ENCODE measurements around the gene DOCK1.
"Not testable (repeated sequence)": the region's sequence is repeated elsewhere in the genome, so short reads cannot be mapped to it uniquely, and the experiment has no call there.

DOCK1 gene

GRCh38 chr10:126930883-126931503, 25.8 kb downstream of the DOCK1 start:
- no peak overlapping the region for H3K4me3 ChIP-seq (ENCODE audit: low read depth, low read length)
- peak; percentile 45 for DNase-seq (ENCODE audit: low read depth, low spot score)
- no peak for TF ChIP-seq CTCF (IDR thresholded peaks at IDR 0.05; ENCODE audit: low read depth, low read length)
- in situ Hi-C loops (cut with HindIII; ENCODE audit: low sequenced_read_pairs) = no loop called here

- no peak for TF ChIP-seq CTCF (IDR thresholded peaks at IDR 0.05; ENCODE audit: low read depth, low read length)
- no peak for DNase-seq (ENCODE audit: low read depth, low spot score)
- in situ Hi-C loops (cut with HindIII; ENCODE audit: low sequenced_read_pairs) = no loop called here
- no peak overlapping the region for H3K4me3 ChIP-seq (ENCODE audit: low read depth, low read length)
Observed at GRCh38 chr10:126931544-126931943, 26.3 kb downstream of the DOCK1 start.

- TF ChIP-seq CTCF (IDR thresholded peaks at IDR 0.05; ENCODE audit: low read depth, low read length) = no peak
- in situ Hi-C loops (cut with HindIII; ENCODE audit: low sequenced_read_pairs) = no loop called here
- no peak overlapping the region for H3K4me3 ChIP-seq (ENCODE audit: low read depth, low read length)
- DNase-seq (ENCODE audit: low read depth, low spot score) = no peak
Observed at GRCh38 chr10:126932516-126932915, 27.3 kb downstream of the DOCK1 start.

GRCh38 chr10:126933116-126933515, 27.9 kb downstream of the DOCK1 start:
- no peak overlapping the region for H3K4me3 ChIP-seq (ENCODE audit: low read depth, low read length)
- in situ Hi-C loops (cut with HindIII; ENCODE audit: low sequenced_read_pairs) = no loop called here
- TF ChIP-seq CTCF (IDR thresholded peaks at IDR 0.05; ENCODE audit: low read depth, low read length) = no peak
- no peak for DNase-seq (ENCODE audit: low read depth, low spot score)

GRCh38 chr10:126935263-126935946, 30.2 kb downstream of the DOCK1 start:
- H3K4me3 ChIP-seq (ENCODE audit: low read depth, low read length) = no peak overlapping the region
- TF ChIP-seq CTCF (IDR thresholded peaks at IDR 0.05; ENCODE audit: low read depth, low read length) = no peak
- in situ Hi-C loops (cut with HindIII; ENCODE audit: low sequenced_read_pairs) = no loop called here
- peak; percentile 29 for DNase-seq (ENCODE audit: low read depth, low spot score)

- no peak overlapping the region for H3K4me3 ChIP-seq (ENCODE audit: low read depth, low read length)
- no peak for DNase-seq (ENCODE audit: low read depth, low spot score)
- in situ Hi-C loops (cut with HindIII; ENCODE audit: low sequenced_read_pairs) = no loop called here
- TF ChIP-seq CTCF (IDR thresholded peaks at IDR 0.05; ENCODE audit: low read depth, low read length) = no peak
Observed at GRCh38 chr10:126937026-126937425, 31.8 kb downstream of the DOCK1 start.

GRCh38 chr10:126938121-126938520, 32.9 kb downstream of the DOCK1 start:
- DNase-seq (ENCODE audit: low read depth, low spot score); in situ Hi-C loops (cut with HindIII; ENCODE audit: low sequenced_read_pairs); H3K4me3 ChIP-seq (ENCODE audit: low read depth, low read length): not testable (repeated sequence)
